GM23338 (cell line): ENCODE measurements around the gene DYRK1A. TPM values are rescaled to one million over a fixed set of nuclear protein-coding genes. Genes with fewer than 3 reads are reported as not detected.

ENCODE experiments used
- ATAC-seq: fragments of 200-7000 bp; cut with Tn5 transposase; 3 replicates; pipeline ENCODE4 v1.9.1; 2020
- DNase-seq: peaks from one replicate; pipeline ENCODE4 v3.0.0-alpha.2; 2015; ENCODE audit warnings: low spot score
- H2AFZ ChIP-seq: fragments of 200-600 bp; sonication (generic); 2 replicates; pipeline ENCODE4 v1.8.0; 2016; ENCODE audit warnings: antibody characterized with exemption, mild to moderate bottlenecking, moderate library complexity
- H3F3A ChIP-seq: fragments of 200-600 bp; sonication (generic); replicated peaks from 2 replicates; pipeline ENCODE4 v1.8.0; 2017; ENCODE audit warnings: antibody characterized with exemption, mixed run types, low read depth
- H3K27ac ChIP-seq: fragments of 200-600 bp; sonication (generic); 2 replicates; pipeline ENCODE4 v1.6.1; 2016; ENCODE audit warnings: low read depth
- H3K27me3 ChIP-seq: fragments of 200-600 bp; sonication (generic); 2 replicates; pipeline ENCODE4 v1.8.0; 2016; ENCODE audit warnings: mild to moderate bottlenecking, mixed run types, moderate library complexity; ENCODE audit not compliant: insufficient read depth
- H3K36me3 ChIP-seq: fragments of 200-600 bp; sonication (generic); 2 replicates; pipeline ENCODE4 v1.8.0; 2016; ENCODE audit warnings: mild to moderate bottlenecking; ENCODE audit not compliant: insufficient read depth
- H3K4me1 ChIP-seq: fragments of 200-600 bp; sonication (generic); 2 replicates; pipeline ENCODE4 v1.8.0; 2016; ENCODE audit warnings: mild to moderate bottlenecking, moderate library complexity; ENCODE audit not compliant: insufficient read depth
- H3K4me2 ChIP-seq: fragments of 200-600 bp; sonication (generic); 2 replicates; pipeline ENCODE4 v1.7.1; 2017; ENCODE audit warnings: mixed run types
- H3K4me3 ChIP-seq: fragments of 200-600 bp; sonication (generic); 2 replicates; pipeline ENCODE4 v1.6.1; 2016; ENCODE audit warnings: mixed run types
- H3K79me2 ChIP-seq: fragments of 200-600 bp; sonication (generic); replicated peaks from 2 replicates; pipeline ENCODE4 v1.8.0; 2017; ENCODE audit warnings: mild to moderate bottlenecking; ENCODE audit not compliant: insufficient read depth
- H3K9me2 ChIP-seq: fragments of 200-600 bp; sonication (generic); 2 replicates; pipeline ENCODE4 v1.8.0; 2017; ENCODE audit not compliant: insufficient read depth
- H4K20me1 ChIP-seq: fragments of 200-600 bp; sonication (generic); replicated peaks from 2 replicates; pipeline ENCODE4 v1.8.0; 2017; ENCODE audit warnings: mild to moderate bottlenecking; ENCODE audit not compliant: insufficient read depth
- H3K27ac Mint-ChIP-seq: 2 replicates; pipeline ENCODE4 v1.8.0; 2020; ENCODE audit warnings: inconsistent platforms, mild to moderate bottlenecking, moderate library complexity, mixed read lengths
- H3K27me3 Mint-ChIP-seq: 3 replicates; pipeline ENCODE4 v1.8.0; 2022; ENCODE audit warnings: low read depth, mild to moderate bottlenecking, moderate library complexity, mixed read lengths, inconsistent platforms; ENCODE audit not compliant: insufficient read depth, poor library complexity
- H3K36me3 Mint-ChIP-seq: 3 replicates; pipeline ENCODE4 v1.8.0; 2021; ENCODE audit warnings: low read depth, mild to moderate bottlenecking, inconsistent platforms, moderate library complexity, mixed read lengths
- H3K4me1 Mint-ChIP-seq: 3 replicates; pipeline ENCODE4 v1.8.0; 2020; ENCODE audit warnings: mild to moderate bottlenecking, inconsistent platforms, mixed read lengths
- H3K4me3 Mint-ChIP-seq: 3 replicates; pipeline ENCODE4 v1.8.0; 2021; ENCODE audit warnings: moderate library complexity, mild to moderate bottlenecking, inconsistent platforms, mixed read lengths
- H3K9me3 Mint-ChIP-seq: 3 replicates; pipeline ENCODE4 v1.8.0; 2020; ENCODE audit warnings: moderate library complexity, mild to moderate bottlenecking, inconsistent platforms, mixed read lengths
- CREB1 ChIP-seq: fragments of 250-450 bp; sonication (Bioruptor Pico); IDR thresholded peaks from 2 replicates; pipeline ENCODE4 v1.5.0; 2020; ENCODE audit warnings: low read depth, mild to moderate bottlenecking, moderate library complexity
- EZH2 ChIP-seq: fragments of 200-600 bp; sonication (generic); IDR thresholded peaks from one replicate; pipeline ENCODE4 v1.8.0; 2017; ENCODE audit warnings: antibody characterized with exemption, mild to moderate bottlenecking, low read depth; ENCODE audit not compliant: unreplicated experiment
- JUNB ChIP-seq: IDR thresholded peaks from one replicate; pipeline ENCODE4 v1.6.1; 2016; ENCODE audit warnings: antibody characterized with exemption; ENCODE audit not compliant: unreplicated experiment
- POLR2AphosphoS5 ChIP-seq: IDR thresholded peaks from 2 replicates; pipeline ENCODE4 v1.6.1; 2016; ENCODE audit warnings: antibody characterized with exemption, low read depth
- ZNF114 ChIP-seq: fragments of 250-450 bp; sonication (Bioruptor Pico); IDR thresholded peaks from 2 replicates; pipeline ENCODE4 v1.5.0; 2020; ENCODE audit warnings: mild to moderate bottlenecking, moderate library complexity
- ZNF331 ChIP-seq: fragments of 250-450 bp; sonication (Bioruptor Pico); IDR thresholded peaks from 2 replicates; pipeline ENCODE4 v1.5.0; 2020; ENCODE audit warnings: low read depth, mild to moderate bottlenecking, moderate library complexity
- polyA plus RNA-seq: library from polyadenylated mRNA; unstranded; fragments of >200 nt; fragmentation: Nextera tagmentation; extraction: Ambion mirVana; gene quantifications from 2 replicates; pipeline ENCODE4 v1.2.1, GENCODE V29; 2016
- total RNA-seq: library from RNA; depleted of rRNA; stranded (reverse); fragments of >200 nt; shearing (Covaris generic); gene quantifications from 2 replicates; pipeline ENCODE4 v1.2.3, GENCODE V29; 2014
- TF ChIP-seq, protein P1 (sequence below), 2 experiments: fragments of 200-600 bp in 1 of 2; sonication (generic) in 1 of 2; conservative IDR thresholded peaks; 2 replicates each; pipeline versions ENCODE4 v1.5.1 to v1.6.1; 2016 to 2017; ENCODE audit warnings: antibody characterized with exemption in 2 of 2, low read depth in 2 of 2, mild to moderate bottlenecking in 2 of 2, moderate library complexity in 1 of 2
- TF ChIP-seq, protein P2 (sequence below): IDR thresholded peaks from one replicate; pipeline ENCODE4 v1.6.1; 2018; ENCODE audit warnings: antibody characterized with exemption; ENCODE audit not compliant: unreplicated experiment
- TF ChIP-seq, protein P3 (sequence below): fragments of 250-450 bp; sonication (Bioruptor Pico); IDR thresholded peaks from 2 replicates; pipeline ENCODE4 v1.5.0; 2020; ENCODE audit warnings: mild to moderate bottlenecking, moderate library complexity

DYRK1A gene
- total and polyA plus RNA-seq, 2 experiments from 2014 or later = 10.3 to 84.7 TPM

DNA sequence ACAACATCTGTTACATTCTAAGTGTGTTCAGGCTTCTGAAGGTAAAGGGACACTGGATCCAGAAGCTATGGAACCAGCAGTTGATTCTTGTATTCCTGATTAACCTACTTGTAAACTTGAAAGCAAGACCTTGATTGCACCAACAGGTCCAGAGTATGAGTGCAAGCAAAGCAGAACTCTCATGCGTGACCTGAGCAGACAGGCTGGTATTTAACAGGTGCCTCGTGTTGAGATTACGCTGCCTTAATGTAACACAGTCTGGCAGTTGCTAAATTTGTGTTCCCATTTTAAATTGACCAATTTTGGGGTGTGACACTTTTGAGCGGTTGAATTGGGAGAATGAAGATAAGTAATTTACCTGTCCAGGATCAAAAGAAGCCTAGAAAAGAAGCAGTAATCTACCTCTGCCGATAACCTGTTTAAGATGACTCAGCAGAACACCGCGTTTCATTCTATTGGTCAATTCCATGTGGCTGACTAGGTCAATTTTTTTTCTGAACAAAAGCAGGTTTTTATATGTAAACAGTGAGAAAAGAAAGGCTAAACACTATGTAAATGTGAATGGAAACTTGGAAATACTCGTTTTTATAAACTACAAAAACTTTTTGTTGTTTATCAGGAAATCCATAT, 147.6 kb downstream of the DYRK1A start:
- H3K9me3 Mint-ChIP-seq = no peaks in the 10 kb centered on the region
- Histone ChIP-seq H2AFZ (no peak overlapping the region), H4K20me1 (no peaks in the 10 kb centered on the region), H3K4me1 (peaks cover 30% of the 10 kb centered on the region), H3K27me3 (no peaks in the 10 kb centered on the region), H3K27ac (no peak overlapping the region), H3K4me3 (no peak overlapping the region), H3K9me2 (peaks cover 17% of the 10 kb centered on the region), H3K36me3 (peaks cover 7% of the 10 kb centered on the region), H3K4me2 (peak overlapping the region; percentile 34; the same call in 1 of the 2 replicates), H3F3A (no peaks in the 10 kb centered on the region), H3K79me2 (peaks cover 34% of the 10 kb centered on the region)
- TF ChIP-seq, protein P1, sequence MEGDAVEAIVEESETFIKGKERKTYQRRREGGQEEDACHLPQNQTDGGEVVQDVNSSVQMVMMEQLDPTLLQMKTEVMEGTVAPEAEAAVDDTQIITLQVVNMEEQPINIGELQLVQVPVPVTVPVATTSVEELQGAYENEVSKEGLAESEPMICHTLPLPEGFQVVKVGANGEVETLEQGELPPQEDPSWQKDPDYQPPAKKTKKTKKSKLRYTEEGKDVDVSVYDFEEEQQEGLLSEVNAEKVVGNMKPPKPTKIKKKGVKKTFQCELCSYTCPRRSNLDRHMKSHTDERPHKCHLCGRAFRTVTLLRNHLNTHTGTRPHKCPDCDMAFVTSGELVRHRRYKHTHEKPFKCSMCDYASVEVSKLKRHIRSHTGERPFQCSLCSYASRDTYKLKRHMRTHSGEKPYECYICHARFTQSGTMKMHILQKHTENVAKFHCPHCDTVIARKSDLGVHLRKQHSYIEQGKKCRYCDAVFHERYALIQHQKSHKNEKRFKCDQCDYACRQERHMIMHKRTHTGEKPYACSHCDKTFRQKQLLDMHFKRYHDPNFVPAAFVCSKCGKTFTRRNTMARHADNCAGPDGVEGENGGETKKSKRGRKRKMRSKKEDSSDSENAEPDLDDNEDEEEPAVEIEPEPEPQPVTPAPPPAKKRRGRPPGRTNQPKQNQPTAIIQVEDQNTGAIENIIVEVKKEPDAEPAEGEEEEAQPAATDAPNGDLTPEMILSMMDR (conservative IDR thresholded peaks at IDR 0.05; ENCODE audit: low read depth in 2 of 2) = no peak
- TF ChIP-seq, protein P2, sequence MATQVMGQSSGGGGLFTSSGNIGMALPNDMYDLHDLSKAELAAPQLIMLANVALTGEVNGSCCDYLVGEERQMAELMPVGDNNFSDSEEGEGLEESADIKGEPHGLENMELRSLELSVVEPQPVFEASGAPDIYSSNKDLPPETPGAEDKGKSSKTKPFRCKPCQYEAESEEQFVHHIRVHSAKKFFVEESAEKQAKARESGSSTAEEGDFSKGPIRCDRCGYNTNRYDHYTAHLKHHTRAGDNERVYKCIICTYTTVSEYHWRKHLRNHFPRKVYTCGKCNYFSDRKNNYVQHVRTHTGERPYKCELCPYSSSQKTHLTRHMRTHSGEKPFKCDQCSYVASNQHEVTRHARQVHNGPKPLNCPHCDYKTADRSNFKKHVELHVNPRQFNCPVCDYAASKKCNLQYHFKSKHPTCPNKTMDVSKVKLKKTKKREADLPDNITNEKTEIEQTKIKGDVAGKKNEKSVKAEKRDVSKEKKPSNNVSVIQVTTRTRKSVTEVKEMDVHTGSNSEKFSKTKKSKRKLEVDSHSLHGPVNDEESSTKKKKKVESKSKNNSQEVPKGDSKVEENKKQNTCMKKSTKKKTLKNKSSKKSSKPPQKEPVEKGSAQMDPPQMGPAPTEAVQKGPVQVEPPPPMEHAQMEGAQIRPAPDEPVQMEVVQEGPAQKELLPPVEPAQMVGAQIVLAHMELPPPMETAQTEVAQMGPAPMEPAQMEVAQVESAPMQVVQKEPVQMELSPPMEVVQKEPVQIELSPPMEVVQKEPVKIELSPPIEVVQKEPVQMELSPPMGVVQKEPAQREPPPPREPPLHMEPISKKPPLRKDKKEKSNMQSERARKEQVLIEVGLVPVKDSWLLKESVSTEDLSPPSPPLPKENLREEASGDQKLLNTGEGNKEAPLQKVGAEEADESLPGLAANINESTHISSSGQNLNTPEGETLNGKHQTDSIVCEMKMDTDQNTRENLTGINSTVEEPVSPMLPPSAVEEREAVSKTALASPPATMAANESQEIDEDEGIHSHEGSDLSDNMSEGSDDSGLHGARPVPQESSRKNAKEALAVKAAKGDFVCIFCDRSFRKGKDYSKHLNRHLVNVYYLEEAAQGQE = no peak
- no peak for TF ChIP-seq JUNB
- TF ChIP-seq POLR2AphosphoS5 = no peak
- TF ChIP-seq CREB1 (CRISPR knock-in tag) = no peak
- H3K4me3 Mint-ChIP-seq = peak overlapping the region; percentile 14; the same call in 1 of the 3 replicates
- peaks cover 77% of the 10 kb centered on the region for H3K36me3 Mint-ChIP-seq
- DNase-seq (no peak), ATAC-seq (peak; percentile 20; the same call in 1 of the 3 replicates)
- peak overlapping the region; percentile 94 for H3K27ac Mint-ChIP-seq
- peaks cover 12% of the 10 kb centered on the region for H3K27me3 Mint-ChIP-seq
- peaks cover 60% of the 10 kb centered on the region for H3K4me1 Mint-ChIP-seq

GRCh38 chr21:37516998-37517397, 150.4 kb downstream of the DYRK1A start:
- peaks cover 11% of the 10 kb centered on the region; the same call in 1 of the 2 replicates for H3K79me2 ChIP-seq
- peaks cover 6% of the 10 kb centered on the region for H3K36me3 ChIP-seq
- peaks cover 49% of the 10 kb centered on the region for H3K36me3 Mint-ChIP-seq
- peaks cover 49% of the 10 kb centered on the region for H3K4me1 ChIP-seq
- H3K27ac Mint-ChIP-seq = peak overlapping the region; percentile 83
- H3K27me3 ChIP-seq = no peaks in the 10 kb centered on the region
- H3K4me3 ChIP-seq = no peak overlapping the region
- no peak overlapping the region for H3K4me3 Mint-ChIP-seq
- peaks cover 73% of the 10 kb centered on the region for H3K4me1 Mint-ChIP-seq
- no peaks in the 10 kb centered on the region for H4K20me1 ChIP-seq
- H3K27ac ChIP-seq = no peak overlapping the region
- ATAC-seq = no peak
- no peaks in the 10 kb centered on the region for H3F3A ChIP-seq
- H3K9me3 Mint-ChIP-seq = no peaks in the 10 kb centered on the region; the same call in 2 of the 3 replicates
- H3K27me3 Mint-ChIP-seq = peaks cover 13% of the 10 kb centered on the region
- no peak for DNase-seq
- H2AFZ ChIP-seq = no peak overlapping the region
- peaks cover 6% of the 10 kb centered on the region for H3K9me2 ChIP-seq
- H3K4me2 ChIP-seq = no peak overlapping the region
- TF ChIP-seq, protein P3, sequence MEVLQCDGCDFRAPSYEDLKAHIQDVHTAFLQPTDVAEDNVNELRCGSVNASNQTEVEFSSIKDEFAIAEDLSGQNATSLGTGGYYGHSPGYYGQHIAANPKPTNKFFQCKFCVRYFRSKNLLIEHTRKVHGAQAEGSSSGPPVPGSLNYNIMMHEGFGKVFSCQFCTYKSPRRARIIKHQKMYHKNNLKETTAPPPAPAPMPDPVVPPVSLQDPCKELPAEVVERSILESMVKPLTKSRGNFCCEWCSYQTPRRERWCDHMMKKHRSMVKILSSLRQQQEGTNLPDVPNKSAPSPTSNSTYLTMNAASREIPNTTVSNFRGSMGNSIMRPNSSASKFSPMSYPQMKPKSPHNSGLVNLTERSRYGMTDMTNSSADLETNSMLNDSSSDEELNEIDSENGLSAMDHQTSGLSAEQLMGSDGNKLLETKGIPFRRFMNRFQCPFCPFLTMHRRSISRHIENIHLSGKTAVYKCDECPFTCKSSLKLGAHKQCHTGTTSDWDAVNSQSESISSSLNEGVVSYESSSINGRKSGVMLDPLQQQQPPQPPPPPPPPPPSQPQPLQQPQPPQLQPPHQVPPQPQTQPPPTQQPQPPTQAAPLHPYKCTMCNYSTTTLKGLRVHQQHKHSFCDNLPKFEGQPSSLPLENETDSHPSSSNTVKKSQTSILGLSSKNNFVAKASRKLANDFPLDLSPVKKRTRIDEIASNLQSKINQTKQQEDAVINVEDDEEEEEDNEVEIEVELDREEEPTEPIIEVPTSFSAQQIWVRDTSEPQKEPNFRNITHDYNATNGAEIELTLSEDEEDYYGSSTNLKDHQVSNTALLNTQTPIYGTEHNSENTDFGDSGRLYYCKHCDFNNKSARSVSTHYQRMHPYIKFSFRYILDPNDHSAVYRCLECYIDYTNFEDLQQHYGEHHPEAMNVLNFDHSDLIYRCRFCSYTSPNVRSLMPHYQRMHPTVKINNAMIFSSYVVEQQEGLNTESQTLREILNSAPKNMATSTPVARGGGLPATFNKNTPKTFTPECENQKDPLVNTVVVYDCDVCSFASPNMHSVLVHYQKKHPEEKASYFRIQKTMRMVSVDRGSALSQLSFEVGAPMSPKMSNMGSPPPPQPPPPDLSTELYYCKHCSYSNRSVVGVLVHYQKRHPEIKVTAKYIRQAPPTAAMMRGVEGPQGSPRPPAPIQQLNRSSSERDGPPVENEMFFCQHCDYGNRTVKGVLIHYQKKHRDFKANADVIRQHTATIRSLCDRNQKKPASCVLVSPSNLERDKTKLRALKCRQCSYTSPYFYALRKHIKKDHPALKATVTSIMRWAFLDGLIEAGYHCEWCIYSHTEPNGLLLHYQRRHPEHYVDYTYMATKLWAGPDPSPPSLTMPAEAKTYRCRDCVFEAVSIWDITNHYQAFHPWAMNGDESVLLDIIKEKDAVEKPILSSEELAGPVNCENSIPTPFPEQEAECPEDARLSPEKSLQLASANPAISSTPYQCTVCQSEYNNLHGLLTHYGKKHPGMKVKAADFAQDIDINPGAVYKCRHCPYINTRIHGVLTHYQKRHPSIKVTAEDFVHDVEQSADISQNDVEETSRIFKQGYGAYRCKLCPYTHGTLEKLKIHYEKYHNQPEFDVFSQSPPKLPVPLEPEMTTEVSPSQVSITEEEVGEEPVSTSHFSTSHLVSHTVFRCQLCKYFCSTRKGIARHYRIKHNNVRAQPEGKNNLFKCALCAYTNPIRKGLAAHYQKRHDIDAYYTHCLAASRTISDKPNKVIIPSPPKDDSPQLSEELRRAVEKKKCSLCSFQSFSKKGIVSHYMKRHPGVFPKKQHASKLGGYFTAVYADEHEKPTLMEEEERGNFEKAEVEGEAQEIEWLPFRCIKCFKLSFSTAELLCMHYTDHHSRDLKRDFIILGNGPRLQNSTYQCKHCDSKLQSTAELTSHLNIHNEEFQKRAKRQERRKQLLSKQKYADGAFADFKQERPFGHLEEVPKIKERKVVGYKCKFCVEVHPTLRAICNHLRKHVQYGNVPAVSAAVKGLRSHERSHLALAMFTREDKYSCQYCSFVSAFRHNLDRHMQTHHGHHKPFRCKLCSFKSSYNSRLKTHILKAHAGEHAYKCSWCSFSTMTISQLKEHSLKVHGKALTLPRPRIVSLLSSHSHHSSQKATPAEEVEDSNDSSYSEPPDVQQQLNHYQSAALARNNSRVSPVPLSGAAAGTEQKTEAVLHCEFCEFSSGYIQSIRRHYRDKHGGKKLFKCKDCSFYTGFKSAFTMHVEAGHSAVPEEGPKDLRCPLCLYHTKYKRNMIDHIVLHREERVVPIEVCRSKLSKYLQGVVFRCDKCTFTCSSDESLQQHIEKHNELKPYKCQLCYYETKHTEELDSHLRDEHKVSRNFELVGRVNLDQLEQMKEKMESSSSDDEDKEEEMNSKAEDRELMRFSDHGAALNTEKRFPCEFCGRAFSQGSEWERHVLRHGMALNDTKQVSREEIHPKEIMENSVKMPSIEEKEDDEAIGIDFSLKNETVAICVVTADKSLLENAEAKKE (CRISPR knock-in tag) = no peak
- TF ChIP-seq ZNF331 (CRISPR knock-in tag) (no peak), ZNF114 (CRISPR knock-in tag) (no peak), EZH2 (no peak), POLR2AphosphoS5 (no peak)
